ENCODE data around the gene TMEM220.
"Not testable (repeated sequence)": the region's sequence is repeated elsewhere in the genome, so short reads cannot be mapped to it uniquely, and the experiment has no call there.

Gene TMEM220

GRCh38 chr17:10697092-10698081, 32.4 kb downstream of the TMEM220 start, which contains the start of the genes ADPRM and SCO1:
Gene ADPRM, plus strand, starts transcription at chr17:10697594. Its CDS starts 7,333 bp downstream, at chr17:10704927.
Gene SCO1, minus strand, starts transcription at chr17:10697533. Its CDS starts 26 bp downstream, at chr17:10697507.
- Histone ChIP-seq H3K9me3 (ENCODE audit: control insufficient read depth in 1 of 2, low read length in 2 of 2) (no peaks in the 10 kb centered on the region), H3K36me3 (ENCODE audit: control insufficient read depth in 1 of 2, insufficient read depth in 2 of 2, low read length in 2 of 2) (peaks cover 15 to 26% of the 10 kb centered on the region in 2 donors)

DNA sequence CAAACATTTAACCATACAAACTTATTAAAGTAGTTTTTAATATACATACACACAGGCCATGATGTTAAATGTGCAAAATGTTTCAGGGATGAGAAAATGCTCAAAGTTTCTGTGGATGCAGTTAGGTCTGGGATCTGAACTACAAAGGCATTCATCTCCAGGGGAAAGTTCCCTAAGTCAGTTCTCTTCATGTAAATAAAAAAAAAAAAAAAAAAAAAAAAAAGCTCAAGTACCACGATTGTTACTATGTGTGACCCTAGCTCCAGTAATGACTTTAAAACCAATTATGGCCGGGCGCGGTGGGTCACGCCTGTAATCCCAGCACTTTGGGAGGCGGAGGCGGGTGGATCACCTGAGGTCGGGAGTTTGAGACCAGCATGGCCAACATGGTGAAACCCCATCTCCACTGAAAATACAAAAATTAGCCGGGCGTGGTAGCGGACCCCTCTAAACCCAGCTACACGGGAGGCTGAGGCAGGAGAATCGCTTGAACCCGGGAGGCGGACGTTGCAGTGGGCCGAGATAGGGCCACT, 33.9 kb downstream of the TMEM220 start:
- H3K4me3 ChIP-seq (ENCODE audit: low read depth in 1 of 2, low read length in 2 of 2) = peak overlapping the region; percentile 96 to 97
- H3K27me3 ChIP-seq (ENCODE audit: low read depth, low read length); H3K27ac ChIP-seq (ENCODE audit: low read length); H3K9me3 ChIP-seq (ENCODE audit: control insufficient read depth in 1 of 2, low read length in 2 of 2): not testable (repeated sequence)
- H3K4me1 ChIP-seq (ENCODE audit: control insufficient read depth in 1 of 2, insufficient read depth in 2 of 2, low read length in 2 of 2) = peaks cover 0 to 21% of the 10 kb centered on the region in 2 donors
- peaks cover 27 to 41% of the 10 kb centered on the region in 2 donors for H3K36me3 ChIP-seq (ENCODE audit: control insufficient read depth in 1 of 2, insufficient read depth in 2 of 2, low read length in 2 of 2)

More at GRCh38 chr17:10697092-10698081, 32.4 kb downstream of the TMEM220 start, which contains the start of the genes ADPRM and SCO1:
- H3K27ac ChIP-seq (ENCODE audit: low read length) = peak within 1 kb of the TSS; percentile 90
- H3K4me1 ChIP-seq (ENCODE audit: control insufficient read depth in 1 of 2, insufficient read depth in 2 of 2, low read length in 2 of 2) = peaks cover 0 to 24% of the 10 kb centered on the region in 2 donors
- peak within 1 kb of the TSS; percentile 96 to 97 for H3K4me3 ChIP-seq (ENCODE audit: low read depth in 1 of 2, low read length in 2 of 2)
- no peaks in the 10 kb centered on the region for H3K27me3 ChIP-seq (ENCODE audit: low read depth, low read length)

DNA sequence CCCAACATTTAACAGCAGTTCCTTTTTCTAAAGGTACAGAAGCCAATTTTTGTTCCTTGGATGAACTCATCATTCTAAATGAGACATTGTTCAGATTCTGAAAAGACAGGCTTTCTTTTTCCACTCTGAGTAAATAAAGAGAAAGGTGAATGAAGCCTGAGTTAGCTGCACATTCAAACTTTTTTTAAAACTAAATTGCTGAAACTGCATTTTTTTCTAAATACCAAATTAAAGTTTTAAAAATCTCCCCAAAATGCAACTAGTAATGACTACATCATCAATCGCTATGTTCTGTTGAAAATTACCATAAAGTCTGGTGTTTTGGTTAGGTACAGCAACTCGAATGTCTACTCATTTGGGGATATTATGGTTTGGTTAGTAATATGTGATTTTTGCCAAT, 42.3 kb downstream of the TMEM220 start:
- peaks cover 44 to 60% of the 10 kb centered on the region in 2 donors for H3K36me3 ChIP-seq (ENCODE audit: control insufficient read depth in 1 of 2, insufficient read depth in 2 of 2, low read length in 2 of 2)

DNA sequence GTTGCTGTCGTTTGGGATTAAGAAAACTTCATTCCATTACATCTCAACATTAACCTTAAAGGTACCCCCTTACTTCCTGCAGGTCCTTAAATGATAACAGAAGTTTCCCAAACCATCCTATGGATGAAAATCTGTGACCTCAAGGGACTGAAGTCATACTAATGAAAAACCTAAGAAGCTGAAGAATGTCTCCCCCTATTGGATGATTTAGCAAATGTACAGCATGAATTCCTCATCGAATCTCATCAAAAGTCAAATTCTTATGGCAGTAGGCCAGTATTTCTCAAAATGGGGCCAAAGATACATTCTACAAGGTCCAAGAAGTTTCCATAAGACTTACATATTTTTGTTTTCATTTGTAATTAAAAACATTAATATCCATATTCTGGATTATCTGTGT, 46.0 kb downstream of the TMEM220 start:
- H3K27me3 ChIP-seq (ENCODE audit: low read depth, low read length) = no peaks in the 10 kb centered on the region
- peaks cover 44 to 54% of the 10 kb centered on the region in 2 donors for H3K36me3 ChIP-seq (ENCODE audit: control insufficient read depth in 1 of 2, insufficient read depth in 2 of 2, low read length in 2 of 2)
- H3K4me1 ChIP-seq (ENCODE audit: control insufficient read depth in 1 of 2, insufficient read depth in 2 of 2, low read length in 2 of 2) = peaks cover 0 to 5% of the 10 kb centered on the region in 2 donors
- H3K9me3 ChIP-seq (ENCODE audit: control insufficient read depth in 1 of 2, low read length in 2 of 2) = no peaks in the 10 kb centered on the region
- H3K27ac ChIP-seq (ENCODE audit: low read length) = no peak overlapping the region
- H3K4me3 ChIP-seq (ENCODE audit: low read depth in 1 of 2, low read length in 2 of 2) = no peak overlapping the region

More for the DNA sequence above, 42.3 kb downstream of the TMEM220 start:
- Histone ChIP-seq H3K27ac (ENCODE audit: low read length) (no peak overlapping the region), H3K27me3 (ENCODE audit: low read depth, low read length) (no peaks in the 10 kb centered on the region), H3K4me1 (ENCODE audit: control insufficient read depth in 1 of 2, insufficient read depth in 2 of 2, low read length in 2 of 2) (no peaks in the 10 kb centered on the region), H3K4me3 (ENCODE audit: low read depth in 1 of 2, low read length in 2 of 2) (no peak overlapping the region), H3K9me3 (ENCODE audit: control insufficient read depth in 1 of 2, low read length in 2 of 2) (no peaks in the 10 kb centered on the region)

GRCh38 chr17:10681866-10682446, 47.9 kb downstream of the TMEM220 start:
- H3K27ac ChIP-seq (ENCODE audit: low read length) = no peak overlapping the region
- peaks cover 0 to 5% of the 10 kb centered on the region in 2 donors for H3K4me1 ChIP-seq (ENCODE audit: control insufficient read depth in 1 of 2, insufficient read depth in 2 of 2, low read length in 2 of 2)
- H3K4me3 ChIP-seq (ENCODE audit: low read depth in 1 of 2, low read length in 2 of 2) = no peak overlapping the region
- H3K27me3 ChIP-seq (ENCODE audit: low read depth, low read length) = no peaks in the 10 kb centered on the region
- H3K36me3 ChIP-seq (ENCODE audit: control insufficient read depth in 1 of 2, insufficient read depth in 2 of 2, low read length in 2 of 2) = peaks cover 44 to 51% of the 10 kb centered on the region in 2 donors
- no peaks in the 10 kb centered on the region for H3K9me3 ChIP-seq (ENCODE audit: control insufficient read depth in 1 of 2, low read length in 2 of 2)

DNA sequence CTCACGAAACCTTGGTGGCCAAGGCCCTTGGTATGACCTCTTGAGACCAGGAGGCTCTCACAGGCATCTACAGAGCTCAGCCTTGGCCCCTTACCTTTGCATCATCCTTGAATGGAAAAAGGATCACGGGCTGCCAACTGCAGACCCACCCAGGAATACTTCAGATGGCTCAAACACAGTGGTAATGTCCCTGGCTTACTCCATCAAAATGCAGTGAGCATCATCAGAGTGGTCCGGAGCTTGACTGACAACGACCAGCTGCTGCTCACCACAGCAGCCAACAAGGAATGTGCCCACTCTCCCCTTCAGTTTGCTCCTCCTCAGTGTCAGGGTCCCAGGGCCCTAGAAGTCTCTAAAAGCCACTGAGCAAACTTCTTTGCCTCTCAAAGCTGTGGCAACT, 55.1 kb downstream of the TMEM220 start:
- Histone ChIP-seq H3K4me1 (ENCODE audit: control insufficient read depth in 1 of 2, insufficient read depth in 2 of 2, low read length in 2 of 2) (no peaks in the 10 kb centered on the region), H3K4me3 (ENCODE audit: low read depth in 1 of 2, low read length in 2 of 2) (no peak overlapping the region), H3K36me3 (ENCODE audit: control insufficient read depth in 1 of 2, insufficient read depth in 2 of 2, low read length in 2 of 2) (peaks cover 5 to 32% of the 10 kb centered on the region in 2 donors), H3K27ac (ENCODE audit: low read length) (no peak overlapping the region), H3K27me3 (ENCODE audit: low read depth, low read length) (no peaks in the 10 kb centered on the region), H3K9me3 (ENCODE audit: control insufficient read depth in 1 of 2, low read length in 2 of 2) (no peaks in the 10 kb centered on the region)

DNA sequence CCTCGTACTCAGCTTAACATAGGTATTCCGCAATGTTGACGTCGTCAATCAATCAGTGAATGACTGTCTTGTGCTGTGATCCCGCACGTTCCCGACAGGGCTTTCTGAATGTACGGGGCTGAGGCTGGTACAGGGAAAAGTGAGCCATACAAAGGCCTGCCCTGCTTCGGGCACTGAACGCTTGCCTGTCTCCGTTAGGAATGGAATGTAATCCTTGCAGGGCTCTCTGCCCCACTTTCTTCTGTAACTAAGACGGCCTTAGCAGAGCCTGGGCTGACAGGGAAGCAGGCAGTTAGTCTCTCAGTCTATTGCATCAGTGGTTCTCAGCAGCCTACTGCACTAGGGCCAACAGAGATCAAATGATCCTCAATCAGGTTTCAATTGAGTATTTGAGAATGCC, 56.5 kb downstream of the TMEM220 start:
- H3K4me1 ChIP-seq (ENCODE audit: control insufficient read depth in 1 of 2, insufficient read depth in 2 of 2, low read length in 2 of 2) = no peaks in the 10 kb centered on the region
- no peak overlapping the region for H3K4me3 ChIP-seq (ENCODE audit: low read depth in 1 of 2, low read length in 2 of 2)
- H3K36me3 ChIP-seq (ENCODE audit: control insufficient read depth in 1 of 2, insufficient read depth in 2 of 2, low read length in 2 of 2) = peaks cover 5 to 32% of the 10 kb centered on the region in 2 donors
- H3K27me3 ChIP-seq (ENCODE audit: low read depth, low read length) = no peaks in the 10 kb centered on the region
- H3K9me3 ChIP-seq (ENCODE audit: control insufficient read depth in 1 of 2, low read length in 2 of 2) = no peaks in the 10 kb centered on the region
- no peak overlapping the region for H3K27ac ChIP-seq (ENCODE audit: low read length)

DNA sequence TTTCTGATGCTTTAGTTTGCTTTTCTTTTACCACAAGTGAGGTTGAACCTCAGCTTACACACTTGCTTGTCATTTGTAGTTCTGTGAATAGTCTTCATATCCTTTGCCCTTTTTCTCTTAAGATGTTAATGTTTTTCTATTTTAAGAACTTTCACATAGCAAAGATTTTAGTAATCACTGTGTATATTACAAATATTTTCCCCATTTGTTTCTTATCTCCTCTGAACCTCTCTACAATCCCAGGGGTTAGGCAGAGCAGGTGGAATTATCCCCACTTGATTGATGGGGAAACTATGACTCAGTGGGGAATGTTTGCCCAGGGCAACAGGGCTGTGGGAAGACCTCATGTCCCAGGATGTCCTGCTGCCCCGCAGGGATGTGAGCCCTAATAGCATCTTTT, 61.0 kb downstream of the TMEM220 start:
- H3K9me3 ChIP-seq (ENCODE audit: control insufficient read depth in 1 of 2, low read length in 2 of 2) = no peaks in the 10 kb centered on the region
- H3K4me1 ChIP-seq (ENCODE audit: control insufficient read depth in 1 of 2, insufficient read depth in 2 of 2, low read length in 2 of 2) = no peaks in the 10 kb centered on the region
- H3K36me3 ChIP-seq (ENCODE audit: control insufficient read depth in 1 of 2, insufficient read depth in 2 of 2, low read length in 2 of 2) = peaks cover 0 to 13% of the 10 kb centered on the region in 2 donors
- H3K4me3 ChIP-seq (ENCODE audit: low read depth in 1 of 2, low read length in 2 of 2) = no peak overlapping the region
- H3K27me3 ChIP-seq (ENCODE audit: low read depth, low read length) = no peaks in the 10 kb centered on the region
- no peak overlapping the region for H3K27ac ChIP-seq (ENCODE audit: low read length)

DNA sequence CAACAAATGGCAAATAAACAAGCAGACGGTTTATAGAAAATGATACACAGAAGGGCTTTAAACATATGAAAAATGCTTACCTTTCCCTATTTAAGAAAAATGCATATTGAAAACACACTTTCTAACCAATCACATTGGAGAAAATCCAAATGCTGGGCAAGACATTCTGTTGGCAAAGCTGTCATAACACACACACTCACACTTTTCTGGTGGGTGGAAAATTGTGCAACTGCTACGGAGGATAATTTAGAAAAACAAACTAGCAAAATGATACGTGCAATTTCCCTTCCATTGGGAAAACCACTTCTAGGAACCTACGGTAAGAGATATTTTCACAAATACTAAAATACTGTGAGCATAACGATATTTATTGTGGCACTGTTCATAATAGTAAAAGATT, 62.9 kb downstream of the TMEM220 start:
- H3K36me3 ChIP-seq (ENCODE audit: control insufficient read depth in 1 of 2, insufficient read depth in 2 of 2, low read length in 2 of 2) = peaks cover 0 to 8% of the 10 kb centered on the region in 2 donors
- no peak overlapping the region for H3K27ac ChIP-seq (ENCODE audit: low read length)
- no peak overlapping the region for H3K4me3 ChIP-seq (ENCODE audit: low read depth in 1 of 2, low read length in 2 of 2)
- no peaks in the 10 kb centered on the region for H3K4me1 ChIP-seq (ENCODE audit: control insufficient read depth in 1 of 2, insufficient read depth in 2 of 2, low read length in 2 of 2)
- H3K9me3 ChIP-seq (ENCODE audit: control insufficient read depth in 1 of 2, low read length in 2 of 2) = no peaks in the 10 kb centered on the region
- H3K27me3 ChIP-seq (ENCODE audit: low read depth, low read length) = no peaks in the 10 kb centered on the region

- no peak overlapping the region for H3K27ac ChIP-seq (ENCODE audit: low read length)
- H3K4me3 ChIP-seq (ENCODE audit: low read depth in 1 of 2, low read length in 2 of 2) = no peak overlapping the region
- peaks cover 0 to 13% of the 10 kb centered on the region in 2 donors for H3K36me3 ChIP-seq (ENCODE audit: control insufficient read depth in 1 of 2, insufficient read depth in 2 of 2, low read length in 2 of 2)
- H3K4me1 ChIP-seq (ENCODE audit: control insufficient read depth in 1 of 2, insufficient read depth in 2 of 2, low read length in 2 of 2) = no peaks in the 10 kb centered on the region
- no peaks in the 10 kb centered on the region for H3K9me3 ChIP-seq (ENCODE audit: control insufficient read depth in 1 of 2, low read length in 2 of 2)
- H3K27me3 ChIP-seq (ENCODE audit: low read depth, low read length) = no peaks in the 10 kb centered on the region
Observed at GRCh38 chr17:10664571-10664970, 65.3 kb downstream of the TMEM220 start.
